H1 (cell line): ENCODE data around the gene LTF.

Source experiments
- CBX5 ChIP-seq: fragments of 300-800, 300-1000 bp; sonication (generic); IDR thresholded peaks from 2 replicates; pipeline ENCODE4 v1.7.1; 2016; ENCODE audit warnings: antibody characterized with exemption, low read length, low read depth
- CTCF ChIP-seq, 3 experiments: IDR thresholded peaks; 1 replicate in 2 of 3; 2 replicates in 1 of 3; pipeline versions ENCODE4 v1.5.1 to v1.6.1; 2011; ENCODE audit warnings: low read length in 3 of 3, mild to moderate bottlenecking in 3 of 3, inconsistent platforms in 2 of 3, low read depth in 1 of 3, moderate library complexity in 1 of 3; ENCODE audit not compliant: insufficient read depth in 1 of 3; ENCODE audit errors: control extremely low read depth in 1 of 3
- JUN ChIP-seq: IDR thresholded peaks from 2 replicates; pipeline ENCODE4 v1.6.1; 2011; ENCODE audit warnings: low read depth, mild to moderate bottlenecking, improper control_type of control experiment, low read length
- MAX ChIP-seq: IDR thresholded peaks from 2 replicates; pipeline ENCODE4 v1.6.1; 2012; ENCODE audit warnings: inconsistent platforms
- POLR2AphosphoS5 ChIP-seq: IDR thresholded peaks from 2 replicates; pipeline ENCODE4 v1.6.1; 2011; ENCODE audit warnings: low read depth, low read length
- RXRA ChIP-seq: IDR thresholded peaks from 2 replicates; pipeline ENCODE4 v1.6.1; 2011; ENCODE audit warnings: low read depth, mild to moderate bottlenecking, low read length, moderate library complexity; ENCODE audit not compliant: insufficient read depth
- YY1 ChIP-seq: IDR thresholded peaks from 2 replicates; pipeline ENCODE4 v1.6.1; 2011; ENCODE audit warnings: low read depth, mild to moderate bottlenecking, low read length
- TF ChIP-seq, protein P1 (sequence below): IDR thresholded peaks from 2 replicates; pipeline ENCODE4 v1.6.1; 2011; ENCODE audit warnings: low read depth, mild to moderate bottlenecking, low read length; ENCODE audit not compliant: insufficient read depth

DNA sequence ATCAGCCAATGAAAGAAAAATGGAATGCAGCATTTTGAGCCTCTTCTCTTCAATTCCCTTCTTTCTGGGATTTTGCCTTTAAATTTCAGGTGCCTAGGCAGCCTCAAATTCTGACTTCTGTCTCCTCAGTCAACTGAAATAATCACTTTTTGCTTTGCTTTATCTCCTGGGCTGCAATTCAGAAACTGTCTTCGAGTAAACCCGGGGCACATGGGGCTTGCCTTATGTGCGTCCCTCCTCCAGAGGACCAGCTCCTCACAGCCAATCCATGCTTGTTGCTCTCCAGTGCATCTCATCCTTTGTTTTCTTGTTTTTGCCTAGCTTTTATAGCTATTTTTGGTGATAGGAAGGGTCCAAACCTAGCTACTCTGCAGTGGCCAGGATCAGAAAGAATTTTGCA lies 41.8 kb upstream of the LTF start:
- TF ChIP-seq POLR2AphosphoS5 (no peak), CTCF (IDR thresholded peaks at IDR 0.05; ENCODE audit: control extremely low read depth in 1 of 3, insufficient read depth in 1 of 3, low read depth in 1 of 3, low read length in 3 of 3) (no peak), JUN (no peak), RXRA (no peak), YY1 (no peak), MAX (peak; percentile 93), CBX5 (no peak)
- TF ChIP-seq, protein P1, sequence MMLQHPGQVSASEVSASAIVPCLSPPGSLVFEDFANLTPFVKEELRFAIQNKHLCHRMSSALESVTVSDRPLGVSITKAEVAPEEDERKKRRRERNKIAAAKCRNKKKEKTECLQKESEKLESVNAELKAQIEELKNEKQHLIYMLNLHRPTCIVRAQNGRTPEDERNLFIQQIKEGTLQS: no peak
